ENCODE results near the gene LAMA1.

Gene LAMA1

GRCh38 chr18:6956999-6957398 lies 160.6 kb downstream of the LAMA1 start:
- peaks cover 90% of the 10 kb centered on the region for H3K36me3 ChIP-seq (ENCODE audit: insufficient read depth, low read length)
- H2AFZ ChIP-seq (ENCODE audit: low read depth, low read length): no peak overlapping the region
- no peaks in the 10 kb centered on the region for H3K4me1 ChIP-seq (ENCODE audit: insufficient read depth, low read length)
- peaks cover 8% of the 10 kb centered on the region for H3K9me3 ChIP-seq (ENCODE audit: low read length)
- H3K4me3 ChIP-seq (ENCODE audit: low read length): no peak overlapping the region
- no peaks in the 10 kb centered on the region for H3K27me3 ChIP-seq (ENCODE audit: insufficient read depth, low read length)

- H3K9me3 ChIP-seq (ENCODE audit: low read length): peaks cover 8% of the 10 kb centered on the region
- H3K36me3 ChIP-seq (ENCODE audit: insufficient read depth, low read length): peaks cover 90% of the 10 kb centered on the region
- H3K4me3 ChIP-seq (ENCODE audit: low read length): no peak overlapping the region
- H2AFZ ChIP-seq (ENCODE audit: low read depth, low read length): no peak overlapping the region
- H3K4me1 ChIP-seq (ENCODE audit: insufficient read depth, low read length): no peaks in the 10 kb centered on the region
- no peaks in the 10 kb centered on the region for H3K27me3 ChIP-seq (ENCODE audit: insufficient read depth, low read length)
These were observed 161.1 kb downstream of the LAMA1 start for GRCh38 chr18:6956495-6956894.

GRCh38 chr18:6955304-6955703 lies 162.3 kb downstream of the LAMA1 start:
- Histone ChIP-seq H3K9me3 (ENCODE audit: low read length) (peaks cover 4% of the 10 kb centered on the region), H2AFZ (ENCODE audit: low read depth, low read length) (no peak overlapping the region), H3K36me3 (ENCODE audit: insufficient read depth, low read length) (peaks cover 89% of the 10 kb centered on the region), H3K4me1 (ENCODE audit: insufficient read depth, low read length) (no peaks in the 10 kb centered on the region), H3K27me3 (ENCODE audit: insufficient read depth, low read length) (no peaks in the 10 kb centered on the region), H3K4me3 (ENCODE audit: low read length) (no peak overlapping the region)

GRCh38 chr18:6954501-6954900 lies 163.1 kb downstream of the LAMA1 start:
- peaks cover 90% of the 10 kb centered on the region for H3K36me3 ChIP-seq (ENCODE audit: insufficient read depth, low read length)
- no peak overlapping the region for H2AFZ ChIP-seq (ENCODE audit: low read depth, low read length)
- H3K4me1 ChIP-seq (ENCODE audit: insufficient read depth, low read length): no peaks in the 10 kb centered on the region
- H3K9me3 ChIP-seq (ENCODE audit: low read length): no peaks in the 10 kb centered on the region
- H3K27me3 ChIP-seq (ENCODE audit: insufficient read depth, low read length): no peaks in the 10 kb centered on the region
- no peak overlapping the region for H3K4me3 ChIP-seq (ENCODE audit: low read length)

GRCh38 chr18:6951336-6952090 lies 166.1 kb downstream of the LAMA1 start:
- Histone ChIP-seq H3K27me3 (ENCODE audit: insufficient read depth, low read length) (no peaks in the 10 kb centered on the region), H3K9me3 (ENCODE audit: low read length) (no peaks in the 10 kb centered on the region), H3K4me1 (ENCODE audit: insufficient read depth, low read length) (no peaks in the 10 kb centered on the region), H3K4me3 (ENCODE audit: low read length) (no peak overlapping the region), H3K36me3 (ENCODE audit: insufficient read depth, low read length) (peaks cover 91% of the 10 kb centered on the region), H2AFZ (ENCODE audit: low read depth, low read length) (no peak overlapping the region)

GRCh38 chr18:6950641-6951040 lies 167.0 kb downstream of the LAMA1 start:
- Histone ChIP-seq H3K27me3 (ENCODE audit: insufficient read depth, low read length) (no peaks in the 10 kb centered on the region), H2AFZ (ENCODE audit: low read depth, low read length) (no peak overlapping the region), H3K4me1 (ENCODE audit: insufficient read depth, low read length) (no peaks in the 10 kb centered on the region), H3K9me3 (ENCODE audit: low read length) (no peaks in the 10 kb centered on the region), H3K36me3 (ENCODE audit: insufficient read depth, low read length) (peaks cover 92% of the 10 kb centered on the region), H3K4me3 (ENCODE audit: low read length) (no peak overlapping the region)

GRCh38 chr18:6949800-6950586 lies 167.6 kb downstream of the LAMA1 start:
- Histone ChIP-seq H3K9me3 (ENCODE audit: low read length) (no peaks in the 10 kb centered on the region), H2AFZ (ENCODE audit: low read depth, low read length) (no peak overlapping the region), H3K4me3 (ENCODE audit: low read length) (no peak overlapping the region), H3K27me3 (ENCODE audit: insufficient read depth, low read length) (no peaks in the 10 kb centered on the region), H3K36me3 (ENCODE audit: insufficient read depth, low read length) (peaks cover 90% of the 10 kb centered on the region), H3K4me1 (ENCODE audit: insufficient read depth, low read length) (no peaks in the 10 kb centered on the region)

- no peaks in the 10 kb centered on the region for H3K4me1 ChIP-seq (ENCODE audit: insufficient read depth, low read length)
- H3K4me3 ChIP-seq (ENCODE audit: low read length): no peak overlapping the region
- H3K27me3 ChIP-seq (ENCODE audit: insufficient read depth, low read length): no peaks in the 10 kb centered on the region
- H2AFZ ChIP-seq (ENCODE audit: low read depth, low read length): no peak overlapping the region
- peaks cover 80% of the 10 kb centered on the region for H3K36me3 ChIP-seq (ENCODE audit: insufficient read depth, low read length)
- no peaks in the 10 kb centered on the region for H3K9me3 ChIP-seq (ENCODE audit: low read length)
These were observed 169.1 kb downstream of the LAMA1 start for GRCh38 chr18:6948281-6949055.

- no peaks in the 10 kb centered on the region for H3K9me3 ChIP-seq (ENCODE audit: low read length)
- H2AFZ ChIP-seq (ENCODE audit: low read depth, low read length): no peak overlapping the region
- no peaks in the 10 kb centered on the region for H3K4me1 ChIP-seq (ENCODE audit: insufficient read depth, low read length)
- H3K36me3 ChIP-seq (ENCODE audit: insufficient read depth, low read length): peaks cover 80% of the 10 kb centered on the region
- H3K27me3 ChIP-seq (ENCODE audit: insufficient read depth, low read length): no peaks in the 10 kb centered on the region
- no peak overlapping the region for H3K4me3 ChIP-seq (ENCODE audit: low read length)
These were observed 170.1 kb downstream of the LAMA1 start for GRCh38 chr18:6947338-6948030.

- Histone ChIP-seq H3K4me3 (ENCODE audit: low read length) (no peak overlapping the region), H3K4me1 (ENCODE audit: insufficient read depth, low read length) (peaks cover 1% of the 10 kb centered on the region), H2AFZ (ENCODE audit: low read depth, low read length) (no peak overlapping the region), H3K27me3 (ENCODE audit: insufficient read depth, low read length) (no peaks in the 10 kb centered on the region), H3K9me3 (ENCODE audit: low read length) (no peaks in the 10 kb centered on the region), H3K36me3 (ENCODE audit: insufficient read depth, low read length) (peaks cover 57% of the 10 kb centered on the region)
These were observed 174.5 kb downstream of the LAMA1 start for GRCh38 chr18:6943143-6943542.

- H3K4me3 ChIP-seq (ENCODE audit: low read length): no peak overlapping the region
- H3K27me3 ChIP-seq (ENCODE audit: insufficient read depth, low read length): no peaks in the 10 kb centered on the region
- peaks cover 1% of the 10 kb centered on the region for H3K4me1 ChIP-seq (ENCODE audit: insufficient read depth, low read length)
- H3K36me3 ChIP-seq (ENCODE audit: insufficient read depth, low read length): peaks cover 54% of the 10 kb centered on the region
- H2AFZ ChIP-seq (ENCODE audit: low read depth, low read length): no peak overlapping the region
- no peaks in the 10 kb centered on the region for H3K9me3 ChIP-seq (ENCODE audit: low read length)
These were observed 174.9 kb downstream of the LAMA1 start for GRCh38 chr18:6942742-6943141.

- Histone ChIP-seq H3K4me3 (ENCODE audit: low read length) (no peak overlapping the region), H2AFZ (ENCODE audit: low read depth, low read length) (no peak overlapping the region), H3K36me3 (ENCODE audit: insufficient read depth, low read length) (peaks cover 49% of the 10 kb centered on the region), H3K27me3 (ENCODE audit: insufficient read depth, low read length) (no peaks in the 10 kb centered on the region), H3K4me1 (ENCODE audit: insufficient read depth, low read length) (peaks cover 1% of the 10 kb centered on the region), H3K9me3 (ENCODE audit: low read length) (no peaks in the 10 kb centered on the region)
These were observed 175.6 kb downstream of the LAMA1 start for GRCh38 chr18:6941996-6942395.

All from neuron (in vitro differentiated cells).